Activated naive CD8-positive, alpha-beta T cell treated with anti-CD3 and anti-CD28 coated beads, Interleukin-2, amount 10 ng/mL, durations not matched to agents 7 days and 5 days (primary cell): Measurements from ENCODE around the gene BACH2. TPM values are rescaled to one million over a fixed set of nuclear protein-coding genes. Genes with fewer than 3 reads are reported as not detected.
"Not testable (repeated sequence)": the region's sequence is repeated elsewhere in the genome, so short reads cannot be mapped to it uniquely, and the experiment has no call there.

Experiments
- ATAC-seq: fragments of 150-1000 bp; cut with Tn5 transposase; one replicate; pipeline ENCODE4 v1.10.0; 2021; ENCODE audit warnings: low read depth, moderate library complexity
- POLR2A ChIA-PET: fragments of 350-600 bp; sonication (Branson Sonifier 250); formaldehyde crosslinking; loops from one replicate; lab custom pipeline; 2021; ENCODE audit warnings: antibody characterized with exemption; lab: Charles Lee
- DNase-seq: peaks from one replicate; pipeline ENCODE4 v3.0.0; 2021
- H3K27ac Mint-ChIP-seq: one replicate; pipeline ENCODE4 v1.8.0; 2022; ENCODE audit warnings: mild to moderate bottlenecking, mixed read lengths
- H3K27me3 Mint-ChIP-seq: one replicate; pipeline ENCODE4 v1.8.0; 2022; ENCODE audit warnings: mild to moderate bottlenecking, moderate library complexity, mixed read lengths
- H3K36me3 Mint-ChIP-seq: one replicate; pipeline ENCODE4 v1.8.0; 2021; ENCODE audit warnings: mild to moderate bottlenecking, mixed read lengths
- H3K4me1 Mint-ChIP-seq: one replicate; pipeline ENCODE4 v1.8.0; 2021; ENCODE audit warnings: mixed read lengths
- H3K4me3 Mint-ChIP-seq: one replicate; pipeline ENCODE4 v1.8.0; 2022; ENCODE audit warnings: mild to moderate bottlenecking, moderate library complexity, mixed read lengths
- H3K9me3 Mint-ChIP-seq: one replicate; pipeline ENCODE4 v1.8.0; 2021; ENCODE audit warnings: mixed read lengths
- total RNA-seq, 2 experiments: library from RNA; stranded (reverse); gene quantifications; one replicate each; pipeline ENCODE4 v1.2.3, GENCODE V29; 2021

The BACH2 gene
- total RNA-seq, 2 experiments from 2014 or later: 61.7 to 65.8 TPM

DNA sequence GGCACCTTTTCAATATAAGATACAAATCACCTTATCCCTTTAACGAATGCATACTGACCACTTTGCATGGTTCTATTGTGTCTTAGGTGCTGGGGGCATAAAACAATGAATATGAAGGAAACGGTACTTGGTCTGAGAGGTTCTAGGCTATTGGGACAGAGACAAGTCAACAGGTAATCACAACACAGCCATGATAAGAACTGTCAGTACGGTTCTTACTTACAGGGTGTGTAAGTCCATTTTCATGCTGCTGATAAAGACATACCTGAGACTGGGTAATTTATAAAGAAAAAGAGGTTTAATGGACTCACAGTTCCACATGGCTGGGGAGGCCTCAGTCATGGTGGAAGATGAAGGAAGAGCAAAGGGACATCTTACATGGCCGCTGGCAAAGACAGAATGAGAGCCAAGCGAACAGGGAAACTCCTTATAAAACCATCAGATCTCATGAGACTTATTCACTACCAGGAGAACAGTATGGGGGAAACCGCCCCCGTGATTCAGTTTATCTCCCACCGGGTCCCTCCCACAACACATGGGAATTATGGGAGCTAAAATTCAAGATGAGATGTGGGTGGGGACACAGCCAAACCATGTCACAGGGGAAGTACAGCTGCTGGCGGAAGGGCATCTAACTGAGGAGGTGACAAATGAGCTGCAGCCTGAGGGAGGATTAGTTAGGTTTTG lies 325.2 kb downstream of the BACH2 start:
- DNase-seq, H3K9me3 Mint-ChIP-seq, ATAC-seq, H3K27me3 Mint-ChIP-seq, H3K4me3 Mint-ChIP-seq, H3K27ac Mint-ChIP-seq: not testable (repeated sequence)
- POLR2A ChIA-PET: interaction anchor here (0.7 kb wide), 1 partner anchor 31 kb away, joined by 3 read pairs; no protein-coding TSS in a partner anchor
- Mint-ChIP-seq H3K36me3 (peaks cover 45% of the 10 kb centered on the region), H3K4me1 (peaks cover 29% of the 10 kb centered on the region)

DNA sequence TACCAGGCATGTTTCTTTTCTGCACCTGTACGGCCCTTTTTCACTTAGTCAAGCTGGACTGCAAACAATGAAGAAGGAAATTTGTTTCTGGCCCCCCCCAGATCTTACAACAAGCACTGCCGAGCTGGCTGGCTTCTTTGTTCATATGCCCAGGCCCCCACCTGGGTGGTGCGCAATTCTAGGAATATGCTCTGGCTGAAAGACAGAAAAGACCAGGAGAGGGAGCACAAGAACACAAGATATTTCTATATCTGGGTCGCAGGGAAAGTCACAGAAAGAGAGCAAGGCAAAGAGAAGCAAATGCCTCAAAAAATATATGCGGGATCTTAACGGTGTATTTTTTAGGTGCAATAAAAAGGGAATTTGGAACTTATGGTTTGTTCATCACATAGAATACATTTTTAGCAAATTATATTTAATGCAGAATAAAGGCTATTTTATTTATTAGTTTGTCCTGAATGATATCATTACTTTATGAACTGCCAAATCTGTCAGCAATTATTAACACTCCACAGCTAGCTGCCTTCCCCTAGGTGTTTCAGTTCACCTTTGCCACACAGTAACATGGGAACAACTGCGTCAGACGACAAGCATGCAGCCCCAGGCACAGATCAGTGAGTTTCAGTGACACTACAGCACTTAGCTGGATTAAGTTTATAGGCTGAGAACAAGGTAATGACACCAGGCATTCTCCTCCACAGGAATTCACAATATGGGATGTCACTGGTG lies 325.9 kb downstream of the BACH2 start:
- H3K27ac Mint-ChIP-seq: no peak overlapping the region
- no peak overlapping the region for H3K4me3 Mint-ChIP-seq
- ATAC-seq: no peak
- peaks cover 22% of the 10 kb centered on the region for H3K4me1 Mint-ChIP-seq
- no peaks in the 10 kb centered on the region for H3K27me3 Mint-ChIP-seq
- no peaks in the 10 kb centered on the region for H3K9me3 Mint-ChIP-seq
- H3K36me3 Mint-ChIP-seq: peaks cover 46% of the 10 kb centered on the region
- POLR2A ChIA-PET: interaction anchor here (0.7 kb wide), 1 partner anchor 30 kb away, joined by 3 read pairs; no protein-coding TSS in a partner anchor
- no peak for DNase-seq

DNA sequence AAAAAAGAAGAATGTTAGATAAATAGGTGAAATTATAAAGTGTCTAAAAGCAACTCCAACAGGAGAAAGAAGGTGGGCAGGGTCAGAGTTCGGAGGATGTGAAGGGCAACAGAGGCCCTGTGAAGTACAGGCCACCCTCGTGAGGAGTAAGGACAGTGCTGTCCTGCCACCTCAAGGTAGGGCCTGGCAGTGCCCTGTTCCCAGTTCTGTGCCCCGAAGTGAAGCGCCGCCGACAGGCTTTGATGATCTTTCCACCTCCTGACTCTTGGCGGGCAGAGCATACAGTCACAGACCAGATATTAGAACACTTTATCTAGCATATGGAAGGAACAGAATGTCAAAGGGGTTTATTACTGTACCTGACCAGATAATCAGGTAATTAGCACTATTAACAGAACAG lies 326.6 kb downstream of the BACH2 start:
- POLR2A ChIA-PET: no interaction called here
- no peak for ATAC-seq

DNA sequence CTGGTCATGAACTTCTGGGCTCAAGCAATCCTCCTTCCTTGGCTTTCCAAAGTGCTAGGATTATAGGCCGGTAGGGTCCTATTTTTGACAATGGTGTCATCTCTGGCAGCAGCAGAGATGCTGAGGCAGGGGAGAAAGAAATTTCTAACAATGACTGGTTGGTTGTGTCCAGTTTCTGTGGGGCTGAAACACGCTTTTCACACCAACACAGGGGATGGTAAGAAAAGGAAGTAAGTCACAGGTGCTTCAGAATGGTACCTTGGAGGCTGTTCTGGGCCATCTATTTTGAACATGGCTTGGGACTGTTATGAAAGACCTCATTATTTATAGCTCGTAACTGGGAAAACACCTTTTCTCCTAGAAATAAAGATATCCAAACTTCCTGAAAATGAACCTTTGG lies 329.7 kb downstream of the BACH2 start:
- peaks cover 32% of the 10 kb centered on the region for H3K4me1 Mint-ChIP-seq
- POLR2A ChIA-PET: interaction anchor here (0.6 kb wide), 1 partner anchor 32 kb away, joined by 3 read pairs; no protein-coding TSS in a partner anchor
- ATAC-seq (no peak), DNase-seq (no peak)
- H3K9me3 Mint-ChIP-seq: no peaks in the 10 kb centered on the region
- H3K4me3 Mint-ChIP-seq: no peak overlapping the region
- peak overlapping the region; percentile 17 for H3K27ac Mint-ChIP-seq
- peaks cover 50% of the 10 kb centered on the region for H3K36me3 Mint-ChIP-seq
- no peaks in the 10 kb centered on the region for H3K27me3 Mint-ChIP-seq

More for the DNA sequence above, 326.6 kb downstream of the BACH2 start:
- peaks cover 24% of the 10 kb centered on the region for H3K4me1 Mint-ChIP-seq
- H3K27me3 Mint-ChIP-seq: no peaks in the 10 kb centered on the region
- H3K36me3 Mint-ChIP-seq: peaks cover 48% of the 10 kb centered on the region
- no peak for DNase-seq
- H3K27ac Mint-ChIP-seq: no peak overlapping the region
- no peak overlapping the region for H3K4me3 Mint-ChIP-seq
- H3K9me3 Mint-ChIP-seq: no peaks in the 10 kb centered on the region

DNA sequence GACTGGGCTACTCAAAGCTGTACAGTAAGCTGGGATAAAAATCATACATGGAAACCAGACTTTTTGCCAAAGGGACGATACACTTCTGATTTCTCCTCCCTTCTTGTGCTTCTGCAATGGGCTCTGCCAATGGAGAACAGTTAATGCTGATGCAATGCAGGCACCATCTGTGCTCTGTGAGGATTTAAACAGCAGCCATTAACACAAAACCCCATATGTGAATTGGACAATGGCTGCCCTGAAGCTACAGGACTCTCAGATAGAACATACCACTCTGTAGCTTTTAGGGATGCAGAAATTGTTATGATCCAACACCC lies 330.5 kb downstream of the BACH2 start:
- peak overlapping the region; percentile 35 for H3K27ac Mint-ChIP-seq

DNA sequence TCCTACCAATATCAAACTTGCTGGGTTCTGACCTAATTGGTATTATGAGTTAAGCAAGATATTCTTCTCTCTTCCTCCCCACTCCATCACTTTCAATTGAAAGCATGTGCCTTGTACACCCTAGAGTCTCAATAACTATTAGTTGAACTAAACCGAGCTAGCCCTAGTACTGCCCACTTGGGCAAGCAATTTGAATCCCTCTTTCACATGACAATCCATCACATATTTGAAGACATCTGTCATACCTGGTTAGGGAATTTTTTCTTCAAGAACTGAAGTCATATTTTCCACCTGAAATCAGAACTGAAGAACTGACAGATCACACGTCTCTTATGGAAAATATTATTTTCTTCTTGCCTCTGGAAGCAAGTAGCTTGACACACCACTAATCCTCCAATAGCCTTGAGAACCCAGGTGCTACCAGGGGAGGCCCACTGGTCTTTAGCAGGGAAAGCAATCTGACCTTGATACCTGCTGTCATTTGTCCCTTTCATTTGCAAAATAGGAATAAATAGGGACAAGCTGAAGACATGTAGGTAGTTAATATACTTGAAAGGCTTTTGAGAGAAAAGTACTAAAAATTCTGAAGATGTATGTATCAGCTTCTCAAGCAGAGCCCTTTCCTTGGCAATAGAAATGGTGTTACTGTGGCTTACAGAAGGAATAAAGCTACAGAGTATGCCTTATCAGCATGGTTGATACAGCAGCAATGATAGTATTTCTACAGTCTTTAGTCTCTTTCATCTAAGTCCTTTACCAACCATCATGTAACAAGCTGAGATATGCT lies 331.0 kb downstream of the BACH2 start:
- no peaks in the 10 kb centered on the region for H3K27me3 Mint-ChIP-seq
- peaks cover 36% of the 10 kb centered on the region for H3K4me1 Mint-ChIP-seq
- POLR2A ChIA-PET: interaction anchor here (1.0 kb wide), 1 partner anchor 13 kb away, joined by 3 read pairs; no protein-coding TSS in a partner anchor
- peaks cover 49% of the 10 kb centered on the region for H3K36me3 Mint-ChIP-seq
- peak overlapping the region; percentile 49 for H3K27ac Mint-ChIP-seq
- DNase-seq (no peak), ATAC-seq (peak; percentile 37)
- H3K4me3 Mint-ChIP-seq: no peak overlapping the region
- H3K9me3 Mint-ChIP-seq: no peaks in the 10 kb centered on the region

More for the DNA sequence above, 330.5 kb downstream of the BACH2 start:
- no peaks in the 10 kb centered on the region for H3K27me3 Mint-ChIP-seq
- H3K4me1 Mint-ChIP-seq: peaks cover 34% of the 10 kb centered on the region
- H3K9me3 Mint-ChIP-seq: no peaks in the 10 kb centered on the region
- DNase-seq (no peak), ATAC-seq (no peak)
- H3K4me3 Mint-ChIP-seq: no peak overlapping the region
- POLR2A ChIA-PET: interaction anchor here (1.0 kb wide), 1 partner anchor 14 kb away, joined by 3 read pairs; no protein-coding TSS in a partner anchor
- peaks cover 45% of the 10 kb centered on the region for H3K36me3 Mint-ChIP-seq

DNA sequence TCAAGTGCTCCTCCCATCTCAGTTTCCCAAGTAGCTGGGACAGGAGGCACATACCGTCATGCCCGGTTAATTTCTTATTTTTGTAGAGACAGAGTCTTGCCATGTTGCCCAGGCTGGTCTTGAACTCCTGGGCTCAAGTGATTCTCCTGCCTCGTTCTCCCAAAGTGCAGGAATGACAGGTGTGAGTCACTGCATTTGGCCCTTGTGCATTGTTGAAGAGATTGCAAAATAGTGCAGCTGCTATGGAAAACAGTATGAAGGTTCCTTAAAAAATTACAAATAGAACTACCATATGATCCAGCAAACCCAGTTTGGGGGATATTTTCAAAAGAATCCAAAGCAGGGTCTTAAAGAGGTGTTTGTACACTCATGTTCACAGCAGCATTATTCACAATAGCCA lies 333.3 kb downstream of the BACH2 start:
- POLR2A ChIA-PET: interaction anchor here (0.7 kb wide), 1 partner anchor 9 kb away, joined by 3 read pairs; no protein-coding TSS in a partner anchor
- Mint-ChIP-seq H3K36me3 (peaks cover 57% of the 10 kb centered on the region), H3K4me1 (peaks cover 45% of the 10 kb centered on the region), H3K4me3 (no peak overlapping the region), H3K9me3 (no peaks in the 10 kb centered on the region), H3K27ac (no peak overlapping the region), H3K27me3 (no peaks in the 10 kb centered on the region)
- DNase-seq (no peak), ATAC-seq (no peak)

DNA sequence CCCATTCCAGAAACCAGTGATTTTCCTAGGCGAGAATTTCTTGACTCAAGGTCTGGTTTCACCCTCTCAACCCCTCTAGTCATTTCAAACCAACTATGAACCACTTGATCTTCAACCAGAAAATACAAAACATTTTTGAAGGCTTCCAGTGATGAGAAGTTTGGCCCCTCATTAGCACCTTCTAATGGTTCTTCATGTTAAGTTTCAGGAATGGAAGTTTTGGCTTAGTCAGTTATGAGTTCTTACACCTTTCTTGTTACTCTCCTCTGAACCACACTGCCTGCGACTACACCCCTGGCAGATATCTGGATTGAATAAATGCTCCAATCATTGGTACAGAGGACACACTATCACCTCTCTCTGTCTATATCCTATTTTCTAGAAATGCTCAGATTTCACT lies 335.2 kb downstream of the BACH2 start:
- DNase-seq (no peak), ATAC-seq (no peak)
- peaks cover 49% of the 10 kb centered on the region for H3K4me1 Mint-ChIP-seq
- no peaks in the 10 kb centered on the region for H3K9me3 Mint-ChIP-seq
- peak overlapping the region; percentile 26 for H3K27ac Mint-ChIP-seq
- no peak overlapping the region for H3K4me3 Mint-ChIP-seq
- H3K36me3 Mint-ChIP-seq: peaks cover 50% of the 10 kb centered on the region
- no peaks in the 10 kb centered on the region for H3K27me3 Mint-ChIP-seq
- POLR2A ChIA-PET: no interaction called here

DNA sequence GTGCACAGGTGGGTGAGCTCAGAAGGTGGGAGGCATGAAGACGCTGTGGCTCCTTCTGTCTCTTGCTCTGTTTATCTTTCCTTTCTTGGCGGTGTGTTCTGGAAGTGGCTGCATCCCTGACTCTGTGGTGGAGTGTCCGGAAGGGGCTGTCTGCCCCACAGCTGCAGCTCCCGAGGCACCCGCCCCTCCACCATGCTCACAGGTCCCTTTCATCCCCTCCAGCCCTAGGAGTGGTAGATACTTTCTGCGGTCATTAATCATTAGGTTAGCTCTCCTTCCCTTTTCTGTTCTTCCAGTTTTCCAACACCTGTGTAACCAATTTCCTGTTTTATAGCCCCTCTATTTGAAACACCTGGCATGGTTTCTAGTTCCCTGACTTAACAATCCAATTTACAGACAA lies 336.8 kb downstream of the BACH2 start:
- POLR2A ChIA-PET: no interaction called here

DNA sequence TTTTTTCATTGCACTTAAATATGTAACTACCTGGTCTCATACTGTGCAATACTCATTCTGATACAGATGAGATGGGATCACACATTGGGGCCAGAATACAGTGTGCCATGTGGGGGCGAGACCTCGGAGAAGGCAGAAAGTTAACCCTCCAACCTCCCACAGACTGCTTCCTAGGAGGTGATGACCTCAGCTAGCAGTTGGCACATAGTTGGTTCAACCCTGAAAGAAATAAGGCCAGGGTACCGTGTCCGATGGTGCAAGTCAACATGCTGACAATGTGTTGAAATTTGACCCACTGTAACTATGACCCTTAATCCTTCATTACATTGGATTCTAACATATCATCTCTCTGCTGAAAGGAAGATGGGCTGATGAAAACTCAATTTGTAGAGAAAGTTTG lies 340.5 kb downstream of the BACH2 start:
- H3K36me3 Mint-ChIP-seq: peaks cover 46% of the 10 kb centered on the region
- no peaks in the 10 kb centered on the region for H3K27me3 Mint-ChIP-seq
- ATAC-seq (no peak), DNase-seq (no peak)
- POLR2A ChIA-PET: no interaction called here
- H3K9me3 Mint-ChIP-seq: no peaks in the 10 kb centered on the region
- H3K4me3 Mint-ChIP-seq: no peak overlapping the region
- H3K27ac Mint-ChIP-seq: peak overlapping the region; percentile 55
- H3K4me1 Mint-ChIP-seq: peaks cover 73% of the 10 kb centered on the region

More for the DNA sequence above, 336.8 kb downstream of the BACH2 start:
- Mint-ChIP-seq H3K4me3 (no peak overlapping the region), H3K27me3 (no peaks in the 10 kb centered on the region), H3K36me3 (peaks cover 52% of the 10 kb centered on the region), H3K9me3 (no peaks in the 10 kb centered on the region), H3K4me1 (peaks cover 58% of the 10 kb centered on the region), H3K27ac (peak overlapping the region; percentile 2)
- DNase-seq: no peak
- no peak for ATAC-seq

DNA sequence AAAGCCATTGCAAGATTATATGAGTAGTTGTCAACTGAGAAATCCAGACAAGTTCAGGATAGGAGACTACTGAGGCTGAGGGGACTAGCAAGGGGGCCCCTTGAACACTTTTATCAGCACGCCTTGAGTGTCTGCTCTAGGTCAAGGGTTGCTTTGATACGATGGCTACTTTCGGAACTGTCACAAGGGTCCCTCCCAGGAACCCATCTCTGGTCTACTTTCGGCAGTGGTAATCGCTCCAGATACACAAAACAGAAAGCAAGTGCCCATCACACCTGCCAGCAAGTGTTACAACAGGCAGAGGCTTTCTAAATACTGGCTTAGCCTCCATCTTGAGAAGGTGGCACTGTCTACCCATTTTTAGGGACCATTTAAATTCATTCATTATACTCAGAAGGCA lies 341.3 kb downstream of the BACH2 start:
- peaks cover 41% of the 10 kb centered on the region for H3K36me3 Mint-ChIP-seq
- H3K27me3 Mint-ChIP-seq: no peaks in the 10 kb centered on the region

DNA sequence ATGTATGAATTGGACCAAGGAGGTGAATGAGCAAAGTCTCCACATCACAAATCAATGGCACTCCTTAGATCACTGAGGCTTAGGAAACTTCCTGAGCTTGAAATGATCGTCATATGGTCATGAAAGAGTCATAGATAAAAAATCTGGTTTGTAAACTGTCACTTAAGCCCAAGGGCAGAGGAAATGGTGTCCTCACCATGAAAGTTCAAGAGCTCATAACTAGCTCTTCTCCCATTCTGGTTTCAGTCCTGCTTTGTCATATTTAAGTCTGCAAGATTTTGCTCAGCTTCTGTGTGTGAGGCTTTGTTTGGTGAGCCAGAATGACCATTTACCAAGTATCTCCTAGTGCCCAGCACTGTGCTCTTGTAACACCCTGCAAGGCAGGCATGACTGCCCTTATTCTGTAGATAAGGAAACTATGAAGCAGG lies 341.9 kb downstream of the BACH2 start:
- Mint-ChIP-seq H3K27me3 (no peaks in the 10 kb centered on the region), H3K9me3 (no peaks in the 10 kb centered on the region), H3K36me3 (peaks cover 45% of the 10 kb centered on the region), H3K4me3 (peak overlapping the region; percentile 55), H3K27ac (peak overlapping the region; percentile 90), H3K4me1 (peaks cover 74% of the 10 kb centered on the region)
- POLR2A ChIA-PET: interaction anchor here (0.7 to 1.3 kb wide), 5 partner anchors 9 to 233 kb away, joined by 3 to 6 read pairs (median 3); no protein-coding TSS in a partner anchor
- peak; percentile 43 for ATAC-seq
- DNase-seq: no peak

More for the DNA sequence above, 341.3 kb downstream of the BACH2 start:
- DNase-seq: no peak
- no peak for ATAC-seq
- H3K27ac Mint-ChIP-seq: peak overlapping the region; percentile 90
- peaks cover 71% of the 10 kb centered on the region for H3K4me1 Mint-ChIP-seq
- POLR2A ChIA-PET: interaction anchor here (0.7 to 1.3 kb wide), 3 partner anchors 15 to 233 kb away, joined by 3 to 6 read pairs (median 4); no protein-coding TSS in a partner anchor
- peak overlapping the region; percentile 55 for H3K4me3 Mint-ChIP-seq
- H3K9me3 Mint-ChIP-seq: no peaks in the 10 kb centered on the region

DNA sequence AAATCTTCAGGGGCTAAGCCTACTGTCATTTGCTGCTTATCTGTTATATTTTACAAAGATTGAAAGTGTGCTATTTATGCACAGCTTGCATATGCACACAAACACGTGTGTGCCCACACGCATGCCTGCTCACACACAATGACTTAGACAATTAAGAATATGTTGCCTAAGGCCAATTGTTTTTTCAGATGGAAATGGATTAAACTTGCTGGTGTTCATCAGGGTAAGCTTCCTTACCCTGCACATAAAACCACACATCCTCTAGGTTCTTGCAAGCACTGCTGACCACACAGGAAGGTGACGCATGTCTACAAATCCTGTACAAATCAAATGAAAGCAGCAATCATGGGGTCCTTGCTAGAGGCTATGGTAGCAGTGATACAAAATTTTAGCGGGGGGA lies 344.0 kb downstream of the BACH2 start:
- peak overlapping the region; percentile 82 for H3K27ac Mint-ChIP-seq
- peak; percentile 88 for ATAC-seq
- H3K4me1 Mint-ChIP-seq: peaks cover 65% of the 10 kb centered on the region
- POLR2A ChIA-PET: interaction anchor here (0.9 to 1.2 kb wide), 4 partner anchors 13 to 235 kb away, joined by 3 read pairs; no protein-coding TSS in a partner anchor
- H3K27me3 Mint-ChIP-seq: no peaks in the 10 kb centered on the region
- DNase-seq: peak; percentile 38
- H3K36me3 Mint-ChIP-seq: peaks cover 46% of the 10 kb centered on the region
- H3K4me3 Mint-ChIP-seq: peak overlapping the region; percentile 61
- no peaks in the 10 kb centered on the region for H3K9me3 Mint-ChIP-seq
